Measurements from ENCODE around the gene KCP. TPM values are rescaled to one million over a fixed set of nuclear protein-coding genes. Genes with fewer than 3 reads are reported as not detected.
"Not testable (repeated sequence)": the region's sequence is repeated elsewhere in the genome, so short reads cannot be mapped to it uniquely, and the experiment has no call there.

Gene KCP
- total RNA-seq, 1 experiment from 2014 or later, result 9.9 TPM

GRCh38 chr7:128913870-128914565 is 3.5 kb upstream of the KCP start:
- no peak overlapping the region for H3K27ac ChIP-seq
- no TSS peak for BruUV-seq (replicated peaks)
- no peaks in the 10 kb centered on the region for H3K9me3 ChIP-seq (ENCODE audit: insufficient read depth, low read depth)
- H3K9me2 ChIP-seq (ENCODE audit: insufficient read depth), result no peaks in the 10 kb centered on the region
- H3K27me3 ChIP-seq (ENCODE audit: insufficient read depth, low read depth), result peaks cover 10% of the 10 kb centered on the region
- H4K20me1 ChIP-seq (ENCODE audit: insufficient read depth), result no peaks in the 10 kb centered on the region
- H3K4me3 ChIP-seq, result no peak overlapping the region
- H3K79me2 ChIP-seq (ENCODE audit: low read depth), result no peaks in the 10 kb centered on the region
- no peak for DNase-seq
- no peak for TF ChIP-seq EZH2 (IDR thresholded peaks at IDR 0.05; ENCODE audit: low read depth)
- TF ChIP-seq, protein P1, sequence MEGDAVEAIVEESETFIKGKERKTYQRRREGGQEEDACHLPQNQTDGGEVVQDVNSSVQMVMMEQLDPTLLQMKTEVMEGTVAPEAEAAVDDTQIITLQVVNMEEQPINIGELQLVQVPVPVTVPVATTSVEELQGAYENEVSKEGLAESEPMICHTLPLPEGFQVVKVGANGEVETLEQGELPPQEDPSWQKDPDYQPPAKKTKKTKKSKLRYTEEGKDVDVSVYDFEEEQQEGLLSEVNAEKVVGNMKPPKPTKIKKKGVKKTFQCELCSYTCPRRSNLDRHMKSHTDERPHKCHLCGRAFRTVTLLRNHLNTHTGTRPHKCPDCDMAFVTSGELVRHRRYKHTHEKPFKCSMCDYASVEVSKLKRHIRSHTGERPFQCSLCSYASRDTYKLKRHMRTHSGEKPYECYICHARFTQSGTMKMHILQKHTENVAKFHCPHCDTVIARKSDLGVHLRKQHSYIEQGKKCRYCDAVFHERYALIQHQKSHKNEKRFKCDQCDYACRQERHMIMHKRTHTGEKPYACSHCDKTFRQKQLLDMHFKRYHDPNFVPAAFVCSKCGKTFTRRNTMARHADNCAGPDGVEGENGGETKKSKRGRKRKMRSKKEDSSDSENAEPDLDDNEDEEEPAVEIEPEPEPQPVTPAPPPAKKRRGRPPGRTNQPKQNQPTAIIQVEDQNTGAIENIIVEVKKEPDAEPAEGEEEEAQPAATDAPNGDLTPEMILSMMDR (conservative IDR thresholded peaks at IDR 0.05), result no peak
- no peak overlapping the region for H2AFZ ChIP-seq
- H3F3A ChIP-seq (ENCODE audit: insufficient read depth, low read depth), result no peaks in the 10 kb centered on the region
- H3K4me1 ChIP-seq (replicated peaks; ENCODE audit: insufficient read depth), result no peaks in the 10 kb centered on the region
- ChIA-PET CTCF (no interaction called here), POLR2A (ENCODE audit: unreplicated experiment) (no interaction called here)
- no peaks in the 10 kb centered on the region for H3K36me3 ChIP-seq (ENCODE audit: low read depth)
- H3K4me2 ChIP-seq, result no peak overlapping the region
- intact Hi-C loops (cut with micrococcal nuclease; ENCODE audit: unreplicated experiment), result no loop called here

DNA sequence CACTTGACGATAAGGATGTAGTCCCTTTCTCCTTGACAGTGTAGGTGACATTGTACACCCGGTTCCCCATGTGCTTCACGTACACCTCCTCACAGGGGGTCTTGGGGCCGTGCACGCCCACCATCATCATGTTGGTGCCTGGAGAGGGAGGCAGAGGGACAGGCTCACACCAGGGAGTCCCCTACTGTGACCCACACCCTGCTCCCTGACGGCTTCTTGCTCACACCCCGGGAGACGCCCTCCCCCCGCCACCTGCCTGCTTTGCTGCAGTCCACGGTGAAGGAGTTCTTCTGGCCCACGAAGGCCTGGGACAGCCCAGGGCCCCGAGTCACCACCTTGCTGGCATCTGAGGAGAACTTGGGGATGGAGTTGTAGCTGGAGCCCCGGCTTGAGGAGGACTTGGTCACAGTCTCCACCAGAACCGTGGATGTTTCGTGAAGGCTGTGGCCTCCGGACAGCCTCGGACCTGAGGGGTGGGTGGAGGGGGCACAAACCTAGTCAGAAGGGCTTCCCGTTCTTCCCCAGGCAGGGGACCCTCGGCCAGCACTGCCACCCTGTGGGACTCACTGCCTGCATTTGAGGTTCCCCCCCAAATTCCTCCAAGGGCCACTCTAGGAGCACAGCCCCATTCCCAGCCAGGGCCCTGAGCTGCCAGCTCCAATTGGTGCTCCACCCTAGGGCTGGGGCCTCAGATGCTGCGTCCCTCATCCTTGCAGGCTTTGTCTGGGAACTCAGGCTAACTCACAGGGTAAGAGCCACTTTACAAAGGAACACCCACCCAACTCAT is 2.4 kb upstream of the KCP start:
- BruUV-seq (replicated peaks); H4K20me1 ChIP-seq (ENCODE audit: insufficient read depth); H3K9me3 ChIP-seq (ENCODE audit: insufficient read depth, low read depth); H3K4me1 ChIP-seq (replicated peaks; ENCODE audit: insufficient read depth); CTCF ChIA-PET; POLR2A ChIA-PET (ENCODE audit: unreplicated experiment); H3K27me3 ChIP-seq (ENCODE audit: insufficient read depth, low read depth); H3K27ac ChIP-seq; H3K79me2 ChIP-seq (ENCODE audit: low read depth); H3K4me2 ChIP-seq; H3K9me2 ChIP-seq (ENCODE audit: insufficient read depth); H3K36me3 ChIP-seq (ENCODE audit: low read depth); H3K4me3 ChIP-seq; intact Hi-C loops (cut with micrococcal nuclease; ENCODE audit: unreplicated experiment); DNase-seq; H2AFZ ChIP-seq; H3F3A ChIP-seq (ENCODE audit: insufficient read depth, low read depth): not testable (repeated sequence)

DNA sequence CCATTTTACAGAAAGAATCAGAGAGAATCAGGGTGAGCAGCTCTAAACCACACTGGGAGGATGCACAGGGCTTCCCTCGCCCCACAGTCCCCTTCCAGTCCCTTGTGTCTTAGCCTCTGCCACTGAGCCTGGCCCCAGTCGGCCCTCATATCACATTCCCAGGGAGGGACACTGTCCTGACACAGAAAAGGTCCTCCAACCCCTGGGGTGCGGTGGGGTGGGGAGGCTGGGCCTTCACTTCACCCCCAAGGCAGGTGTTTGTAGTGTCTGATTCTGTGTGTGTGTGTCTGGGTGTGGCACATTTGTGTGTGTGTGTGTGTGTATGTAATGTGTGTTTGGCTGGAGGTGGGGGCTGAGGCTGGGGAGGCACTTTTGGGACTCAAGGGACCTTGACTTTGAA is 1.8 kb upstream of the KCP start:
- no peaks in the 10 kb centered on the region for H3K79me2 ChIP-seq (ENCODE audit: low read depth)
- H3K27ac ChIP-seq, result no peak overlapping the region
- no peaks in the 10 kb centered on the region for H4K20me1 ChIP-seq (ENCODE audit: insufficient read depth)
- peaks cover 10% of the 10 kb centered on the region for H3K27me3 ChIP-seq (ENCODE audit: insufficient read depth, low read depth)
- TF ChIP-seq, protein P1 (conservative IDR thresholded peaks at IDR 0.05), result no peak
- no peak for TF ChIP-seq EZH2 (IDR thresholded peaks at IDR 0.05; ENCODE audit: low read depth)
- no TSS peak for BruUV-seq (replicated peaks)
- no peak overlapping the region for H2AFZ ChIP-seq
- no peaks in the 10 kb centered on the region for H3K9me3 ChIP-seq (ENCODE audit: insufficient read depth, low read depth)
- no peak overlapping the region for H3K4me2 ChIP-seq
- DNase-seq, result no peak
- H3K4me1 ChIP-seq (replicated peaks; ENCODE audit: insufficient read depth), result no peaks in the 10 kb centered on the region
- CTCF ChIA-PET, result interaction anchor here (0.8 kb wide), 1 partner anchor 19 kb away, joined by 3 read pairs; no protein-coding TSS in a partner anchor
- POLR2A ChIA-PET (ENCODE audit: unreplicated experiment), result no interaction called here
- H3K4me3 ChIP-seq, result no peak overlapping the region
- intact Hi-C loops (cut with micrococcal nuclease; ENCODE audit: unreplicated experiment), result no loop called here
- H3K9me2 ChIP-seq (ENCODE audit: insufficient read depth), result no peaks in the 10 kb centered on the region
- H3F3A ChIP-seq (ENCODE audit: insufficient read depth, low read depth), result no peaks in the 10 kb centered on the region
- H3K36me3 ChIP-seq (ENCODE audit: low read depth), result no peaks in the 10 kb centered on the region

All from PC-9 (cell line).